Esophagus squamous epithelium (tissue), 5 donors: Measurements from ENCODE around the gene DAAM1. TPM values are rescaled to one million over a fixed set of nuclear protein-coding genes. Genes with fewer than 3 reads are reported as not detected.

Experiments used
- DNase-seq: peaks from one replicate; lab custom pipeline; 2025; lab: John Stamatoyannopoulos, UW
- H3K27ac ChIP-seq, 4 donors: fragments of 200-600 bp; sonication (generic); one replicate each; pipeline ENCODE4 v1.5.1; 2016 to 2019; ENCODE audit warnings: mild to moderate bottlenecking in 1 of 4
- H3K27me3 ChIP-seq, 4 donors: fragments of 200-600 bp; sonication (generic); 1 replicate in 3 of 4; 2 replicates in 1 of 4; pipeline versions ENCODE4 v1.5.1 to v1.6.0; 2017 to 2021; ENCODE audit warnings: antibody characterized with exemption in 1 of 4
- H3K36me3 ChIP-seq, 3 donors: fragments of 200-600 bp; sonication (generic); one replicate each; pipeline ENCODE4 v1.5.1; 2016 to 2019
- H3K4me1 ChIP-seq, 3 donors: fragments of 200-600 bp; sonication (generic); one replicate each; pipeline ENCODE4 v1.5.1; 2017 to 2019
- H3K4me3 ChIP-seq, 4 donors: fragments of 200-600 bp; sonication (generic); 1 replicate in 3 of 4; 2 replicates in 1 of 4; pipeline ENCODE4 v1.5.1; 2016 to 2019; ENCODE audit warnings: mild to moderate bottlenecking in 2 of 4, moderate library complexity in 1 of 4
- H3K9me3 ChIP-seq, 3 donors: fragments of 200-600 bp; sonication (generic); one replicate each; pipeline ENCODE4 v1.5.1; 2016 to 2019
- CTCF ChIP-seq, 6 experiments: fragments of 450-650 bp in 4 of 6; fragments of 200-600 bp in 2 of 6; sonication (generic) in 2 of 6; IDR thresholded peaks; one replicate each; pipeline ENCODE4 v1.5.1; 2016 to 2019; ENCODE audit warnings: antibody characterized with exemption in 6 of 6, mild to moderate bottlenecking in 4 of 6, moderate library complexity in 4 of 6
- POLR2A ChIP-seq, 4 donors: fragments of 450-650 bp; IDR thresholded peaks; one replicate each; pipeline ENCODE4 v1.6.1; 2017; ENCODE audit warnings: antibody characterized with exemption in 4 of 4, mild to moderate bottlenecking in 4 of 4, moderate library complexity in 3 of 4
- WGBS, 2 donors: methylation state at CpG; one replicate each; pipeline ENCODE4 v1.1.5; 2018; 5-methylcytosine and 5-hydroxymethylcytosine counted together
- intact Hi-C: fragments of 100-400 bp; cut with DNase I; formaldehyde crosslinking; loops from one replicate; pipeline ENCODE4 v1.15.0; 2022
- total RNA-seq, 4 donors: library from RNA; depleted of rRNA; stranded (reverse); fragments of >200 nt; gene quantifications; one replicate each; pipeline ENCODE4 v1.1.0, GENCODE V29; 2016
- donor health status: DM: yes; HTN: yes; CAD: no.

The DAAM1 gene
- total RNA-seq, 4 donors from 2014 or later, result 47.2 to 91.7 (median 64.0) TPM

GRCh38 chr14:59395672-59396071 lies 207.2 kb downstream of the DAAM1 start:
- TF ChIP-seq CTCF (IDR thresholded peaks at IDR 0.05) (no peak), POLR2A (IDR thresholded peaks at IDR 0.05) (no peak)
- Histone ChIP-seq H3K27ac (no peak overlapping the region), H3K4me1 (no peaks in the 10 kb centered on the region), H3K4me3 (no peak overlapping the region), H3K27me3 (no peaks in the 10 kb centered on the region), H3K36me3 (no peaks in the 10 kb centered on the region), H3K9me3 (no peaks in the 10 kb centered on the region)
- intact Hi-C loops, result no loop called here
- WGBS, 2 donors, result 64 to 75% methylated on average over 3 of the region's 3 CpGs
- no peak for DNase-seq

- no peak for DNase-seq
- Histone ChIP-seq H3K27me3 (no peaks in the 10 kb centered on the region), H3K27ac (no peak overlapping the region), H3K9me3 (no peaks in the 10 kb centered on the region), H3K4me3 (no peak overlapping the region), H3K4me1 (no peaks in the 10 kb centered on the region), H3K36me3 (no peaks in the 10 kb centered on the region)
- TF ChIP-seq POLR2A (IDR thresholded peaks at IDR 0.05) (no peak), CTCF (IDR thresholded peaks at IDR 0.05) (no peak)
- 75 to 77% methylated on average over 1 of the region's 1 CpG for WGBS, 2 donors
- intact Hi-C loops, result no loop called here
Observed at GRCh38 chr14:59398841-59399240, 210.4 kb downstream of the DAAM1 start.

- Histone ChIP-seq H3K36me3 (no peaks in the 10 kb centered on the region), H3K4me1 (peaks cover 12 to 18% (median 18%) of the 10 kb centered on the region in 3 donors), H3K27ac (peak overlapping the region; percentile 46 to 72 (median 50)), H3K9me3 (peaks cover 0 to 9% (median 0%) of the 10 kb centered on the region in 3 donors), H3K4me3 (no peak overlapping the region), H3K27me3 (no peaks in the 10 kb centered on the region)
- intact Hi-C loops, result no loop called here
- no peak for DNase-seq
- no peak for TF ChIP-seq POLR2A (IDR thresholded peaks at IDR 0.05)
- no peak for TF ChIP-seq CTCF (IDR thresholded peaks at IDR 0.05)
- 11 to 17% methylated on average over 6 of the region's 6 CpGs for WGBS, 2 donors
Observed at GRCh38 chr14:59406454-59407245, 218.2 kb downstream of the DAAM1 start.

GRCh38 chr14:59407246-59408010 lies 219.0 kb downstream of the DAAM1 start:
- 21 to 37% methylated on average over 3 to 4 of the region's 4 CpGs for WGBS, 2 donors

More at GRCh38 chr14:59407246-59408010, 219.0 kb downstream of the DAAM1 start:
- intact Hi-C loops, result no loop called here
- peaks cover 12 to 18% (median 18%) of the 10 kb centered on the region in 3 donors for H3K4me1 ChIP-seq
- H3K27me3 ChIP-seq, result no peaks in the 10 kb centered on the region
- DNase-seq, result no peak
- H3K36me3 ChIP-seq, result no peaks in the 10 kb centered on the region
- TF ChIP-seq CTCF (IDR thresholded peaks at IDR 0.05) (no peak), POLR2A (IDR thresholded peaks at IDR 0.05) (no peak)
- H3K9me3 ChIP-seq, result peaks cover 0 to 9% (median 0%) of the 10 kb centered on the region in 3 donors
- H3K4me3 ChIP-seq, result no peak overlapping the region
- H3K27ac ChIP-seq, result peak overlapping the region; percentile 46 to 72 (median 50)
